Hepatic stellate cell (primary cell): ENCODE data around the gene WTIP.
"Not testable (repeated sequence)": the region's sequence is repeated elsewhere in the genome, so short reads cannot be mapped to it uniquely, and the experiment has no call there.

ENCODE experiments used
- DNase-seq: peaks from one replicate; pipeline ENCODE4 v3.0.0; 2011; ENCODE audit warnings: low spot score

The WTIP gene

DNA sequence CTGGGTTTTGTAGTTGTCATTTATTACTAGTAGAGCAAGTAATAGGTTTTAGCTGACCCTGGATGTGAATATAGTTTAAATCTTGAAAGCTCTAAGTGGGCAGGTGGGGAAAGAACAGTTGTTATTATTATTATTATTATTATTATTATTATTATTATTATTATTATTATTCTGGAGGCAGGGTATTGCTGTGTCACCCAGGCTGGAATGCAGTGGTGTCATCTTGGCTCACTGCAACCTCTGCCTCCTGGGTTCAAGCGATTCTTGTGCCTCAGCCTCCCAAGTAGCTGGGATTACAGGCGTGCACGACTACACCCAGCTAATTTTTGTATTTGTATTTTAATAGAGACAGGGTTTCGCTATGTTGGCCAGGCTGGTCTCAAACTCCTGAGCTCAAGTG, 3.1 kb upstream of the WTIP start:
- DNase-seq: not testable (repeated sequence)

- DNase-seq: no peak
Measured at GRCh38 chr19:34479396-34479795, 2.2 kb upstream of the WTIP start.

GRCh38 chr19:34480491-34480890, 1.1 kb upstream of the WTIP start:
- DNase-seq: no peak

GRCh38 chr19:34481861-34482379, 362 bp downstream of the WTIP start:
- peak; percentile 82 for DNase-seq

- peak; percentile 60 for DNase-seq
Measured at GRCh38 chr19:34482380-34483250, 1.1 kb downstream of the WTIP start.

- DNase-seq: no peak
Measured at GRCh38 chr19:34484328-34484727, 2.8 kb downstream of the WTIP start.

DNA sequence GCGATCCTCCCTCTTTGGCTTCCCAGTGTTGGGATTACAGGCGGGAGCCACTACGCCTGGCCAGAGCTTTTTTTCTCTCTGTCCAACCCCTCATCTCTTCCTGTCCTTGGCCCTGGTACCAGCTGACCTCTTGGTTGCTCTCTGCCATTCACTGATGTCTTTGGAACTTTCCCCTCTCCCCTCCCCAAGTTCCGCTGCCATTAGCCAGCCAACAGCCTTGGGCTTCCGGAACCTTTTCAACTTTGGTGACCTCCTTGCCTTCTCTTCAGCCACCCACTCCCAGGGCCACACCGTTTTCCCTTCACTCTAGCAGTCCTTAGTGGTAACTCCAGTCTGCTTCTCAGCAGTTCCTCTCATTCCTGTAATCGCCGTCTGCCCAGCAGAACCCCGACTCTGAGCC, 4.3 kb downstream of the WTIP start:
- no peak for DNase-seq

- DNase-seq: no peak
Measured at GRCh38 chr19:34487651-34488051, 6.1 kb downstream of the WTIP start.

DNA sequence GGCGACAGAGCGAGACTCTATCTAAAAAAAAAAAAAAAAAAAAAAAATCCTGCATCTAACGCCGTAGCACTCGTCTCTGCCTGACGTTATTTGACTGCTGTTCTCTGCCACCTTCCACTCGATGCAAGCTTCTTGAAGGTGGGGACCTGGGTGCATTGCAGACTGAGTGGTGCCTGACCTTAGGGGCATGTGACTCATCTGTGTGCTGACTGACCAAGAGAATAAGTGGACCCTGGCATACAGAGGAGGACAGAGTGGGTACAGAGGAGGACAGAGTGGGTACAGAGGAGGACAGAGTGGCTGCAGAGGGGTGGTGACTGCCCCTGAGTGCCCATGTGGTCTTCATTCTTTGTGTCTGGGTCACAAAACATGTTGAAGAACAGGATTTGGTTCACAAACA, 7.6 kb downstream of the WTIP start:
- no peak for DNase-seq

- DNase-seq: no peak
Measured at GRCh38 chr19:34490141-34490766, 8.7 kb downstream of the WTIP start.

DNA sequence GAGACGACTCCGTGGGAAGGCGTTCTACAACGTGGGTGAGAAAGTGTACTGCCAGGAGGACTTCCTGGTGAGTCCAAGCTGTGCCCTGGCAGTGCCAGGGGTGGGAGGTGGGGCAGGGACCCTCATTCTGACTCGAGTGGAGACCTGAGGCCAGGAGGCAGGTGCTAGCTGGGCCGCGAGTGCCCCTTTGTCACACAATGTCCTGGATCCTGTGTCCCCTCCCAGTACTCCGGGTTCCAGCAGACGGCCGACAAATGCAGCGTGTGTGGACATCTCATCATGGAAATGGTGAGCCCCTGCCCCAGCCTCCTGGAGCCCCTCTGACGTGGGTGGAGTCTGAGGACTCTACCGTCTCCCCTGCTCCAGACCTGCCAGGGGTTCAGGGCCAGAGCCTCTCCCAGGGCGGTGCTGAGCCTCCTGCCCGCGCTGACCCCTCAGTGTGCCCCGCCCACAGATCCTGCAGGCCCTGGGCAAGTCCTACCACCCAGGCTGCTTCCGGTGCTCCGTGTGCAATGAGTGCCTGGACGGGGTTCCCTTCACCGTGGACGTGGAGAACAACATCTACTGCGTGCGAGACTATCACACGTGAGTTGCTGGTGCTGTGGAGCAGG, 11.6 kb downstream of the WTIP start:
- DNase-seq: no peak

DNA sequence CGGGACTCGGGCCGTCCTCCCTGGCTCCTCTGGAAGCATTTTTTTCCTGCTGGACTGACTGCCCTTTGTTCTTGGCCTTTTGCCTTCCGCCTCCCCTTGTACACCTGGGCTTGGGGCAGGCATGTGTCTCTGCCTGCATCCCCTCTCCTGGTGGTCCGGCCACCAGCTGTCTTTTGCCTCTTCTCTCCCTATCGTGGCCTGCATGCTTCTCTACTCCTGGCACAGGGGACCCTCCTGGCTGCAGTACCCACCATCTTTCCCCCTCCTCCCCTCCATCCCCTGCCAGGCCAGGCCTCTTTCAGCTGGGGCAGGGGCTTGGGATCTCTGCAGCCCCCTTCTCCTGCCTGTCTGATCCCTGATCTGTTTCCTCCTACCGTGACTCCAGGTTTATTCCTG, 12.1 kb downstream of the WTIP start:
- no peak for DNase-seq

- DNase-seq: no peak
Measured at GRCh38 chr19:34494601-34495000, 13.0 kb downstream of the WTIP start.

- DNase-seq: no peak
Measured at GRCh38 chr19:34495416-34495815, 13.9 kb downstream of the WTIP start.

GRCh38 chr19:34497112-34497805, 15.7 kb downstream of the WTIP start:
- DNase-seq: no peak

DNA sequence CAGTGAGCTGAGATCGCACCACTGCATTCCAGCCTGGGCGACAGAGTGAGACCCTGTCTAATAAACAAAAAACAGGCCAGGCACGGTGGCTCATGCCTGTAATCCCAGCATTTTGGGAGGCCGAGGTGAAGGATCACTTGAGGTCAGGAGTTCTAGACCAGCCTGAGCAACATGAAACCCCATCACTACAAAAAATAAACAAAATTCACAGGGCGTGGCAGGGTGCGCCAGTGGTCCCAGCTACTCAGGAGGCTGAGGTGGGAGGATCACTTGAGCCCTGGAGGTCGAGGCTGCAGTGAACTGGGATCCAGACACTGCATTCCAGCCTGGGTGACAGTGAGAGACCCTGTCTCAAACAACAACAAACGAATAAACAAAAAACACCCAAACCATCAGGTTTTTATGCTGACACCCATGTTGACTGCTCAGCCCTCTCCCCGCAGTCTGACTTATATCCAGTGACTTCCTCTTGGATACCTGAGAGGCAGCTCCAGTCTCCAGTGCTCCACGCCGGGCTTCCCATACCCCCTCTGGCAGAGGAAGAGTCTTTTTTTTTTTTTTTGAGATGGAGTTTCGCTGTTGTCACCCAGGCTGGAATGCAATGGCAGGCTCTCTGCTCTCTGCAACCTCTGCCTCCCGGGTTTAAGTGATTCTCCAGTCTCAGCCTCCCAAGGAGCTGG, 17.7 kb downstream of the WTIP start:
- no peak for DNase-seq

DNA sequence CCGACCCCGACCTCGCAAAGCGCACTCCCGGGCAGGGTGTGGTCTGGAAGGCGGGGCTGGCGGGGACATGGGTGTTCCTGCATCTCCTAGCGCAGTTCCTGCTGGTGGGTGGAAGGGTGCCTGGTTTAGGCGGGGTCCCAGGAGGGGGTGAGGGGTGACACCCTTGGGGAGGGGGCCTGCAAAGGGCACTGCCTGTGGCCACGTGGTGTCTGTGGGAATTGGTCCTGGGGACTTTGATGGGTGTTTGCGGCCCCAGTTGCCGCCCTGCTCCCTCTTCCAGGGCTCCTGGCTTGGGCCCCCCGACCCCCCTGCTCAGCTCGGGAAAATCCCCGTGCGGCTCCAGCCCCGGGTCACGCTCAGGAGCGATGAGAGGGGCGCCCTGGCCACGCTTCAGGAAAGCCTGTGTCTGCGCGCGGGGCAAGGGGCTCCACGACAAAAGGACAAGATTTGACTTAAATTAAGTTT, 19.1 kb downstream of the WTIP start:
- DNase-seq: no peak

DNA sequence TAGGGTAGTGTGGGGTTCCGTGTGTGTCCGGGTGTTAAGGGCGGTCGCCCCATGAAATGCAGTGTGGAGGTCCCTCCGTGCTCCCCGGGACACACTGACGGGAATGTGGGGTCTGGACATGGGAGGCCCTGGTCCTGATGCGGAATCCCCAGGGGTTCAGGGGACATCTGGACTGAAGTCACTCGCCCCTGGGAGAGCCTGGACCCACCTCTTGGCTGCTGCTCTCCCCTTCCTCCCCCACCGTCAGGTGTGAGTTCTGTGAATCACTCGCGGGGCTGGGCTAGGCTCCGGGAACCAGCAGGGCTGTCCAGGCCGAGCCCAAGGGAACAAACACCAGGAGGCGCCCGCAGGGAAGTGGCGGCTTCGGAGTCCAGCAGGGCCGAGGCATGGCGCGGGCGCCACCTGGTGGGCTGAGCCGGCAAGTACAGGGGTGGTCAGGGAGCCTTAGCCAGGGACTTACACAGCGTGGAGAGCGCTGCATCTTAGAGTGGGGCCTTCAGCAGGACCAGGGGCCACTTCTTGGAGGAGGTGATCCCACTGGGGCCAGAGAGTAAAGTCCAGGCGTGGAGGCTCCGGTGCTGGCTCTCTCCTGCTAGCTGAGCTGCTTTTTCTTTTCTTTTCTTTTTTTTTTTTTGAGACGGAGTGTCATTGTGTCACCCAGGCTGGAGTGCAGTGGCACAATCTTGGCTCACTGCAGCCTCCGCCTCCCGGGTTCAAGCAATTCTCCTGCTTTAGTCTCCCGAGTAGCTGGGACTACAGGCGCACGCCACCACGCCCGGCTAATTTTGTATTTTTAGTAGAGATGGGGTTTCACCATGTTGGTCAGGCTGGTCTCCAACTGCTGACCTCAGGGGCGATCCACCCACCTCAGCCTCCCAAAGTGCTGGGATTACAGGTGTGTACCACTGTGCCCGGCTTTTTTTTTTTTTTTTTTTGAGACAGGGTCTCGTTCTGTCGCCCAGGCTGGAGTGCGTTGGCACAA, 20.1 kb downstream of the WTIP start:
- peak; percentile 97 for DNase-seq

DNA sequence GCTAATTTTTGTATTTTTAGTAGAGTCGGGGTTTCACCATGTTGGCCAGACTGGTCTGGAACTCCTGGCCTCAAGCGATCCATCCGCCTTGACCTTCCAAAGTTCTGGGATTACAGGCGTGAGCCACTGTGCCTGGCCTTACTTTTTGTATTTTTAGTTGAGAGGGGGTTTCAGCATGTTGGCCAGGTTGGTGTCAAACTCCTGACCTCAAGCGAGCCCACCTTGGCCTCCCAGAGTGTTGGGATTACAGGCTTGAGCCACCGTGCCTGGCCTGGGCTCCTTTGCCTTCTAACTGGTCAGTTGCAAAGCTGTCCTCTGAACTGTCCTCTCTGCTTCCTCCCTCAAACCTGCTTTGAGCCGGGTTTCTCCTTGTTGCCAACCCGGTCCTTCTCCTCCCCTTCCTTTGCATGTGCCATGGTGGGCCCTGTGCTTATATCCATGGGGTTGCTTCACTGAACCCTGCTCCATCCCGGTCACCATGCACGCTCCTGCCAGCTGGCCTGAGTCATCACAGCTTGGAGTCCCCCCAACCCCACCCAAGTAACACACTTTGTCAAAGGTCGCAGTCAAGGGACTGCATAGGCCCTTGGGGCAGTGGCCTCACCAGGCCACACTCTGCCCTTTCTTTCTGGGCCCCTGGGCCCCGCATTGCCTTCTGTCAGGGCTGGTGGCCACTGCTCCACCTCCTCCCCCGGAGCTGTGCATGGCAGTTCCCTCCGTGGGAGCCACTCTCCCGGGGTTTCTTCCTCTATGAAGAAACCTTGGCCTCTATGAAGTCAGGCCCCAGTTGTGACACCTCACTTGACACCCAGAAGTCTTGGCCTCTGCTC, 21.2 kb downstream of the WTIP start:
- peak; percentile 15 for DNase-seq
